ENCODE results near the gene HPCA. TPM values are rescaled to one million over a fixed set of nuclear protein-coding genes. Genes with fewer than 3 reads are reported as not detected.

The HPCA gene
- total RNA-seq, 1 donor from 2014 or later, result 1.0 TPM

- Mint-ChIP-seq H3K27me3 (peaks cover 48% of the 10 kb centered on the region), H3K4me3 (peak overlapping the region; percentile 32), H3K4me1 (ENCODE audit: unreplicated experiment) (peaks cover 14% of the 10 kb centered on the region), H3K9me3 (no peaks in the 10 kb centered on the region), H3K27ac (peak overlapping the region; percentile 62), H3K36me3 (no peaks in the 10 kb centered on the region)
- TF ChIP-seq CTCF (conservative IDR thresholded peaks at IDR 0.05), result no peak
- DNase-seq (ENCODE audit: extremely low spot score, unreplicated experiment), result no peak
These were observed 10.2 kb downstream of the HPCA start for GRCh38 chr1:32896451-32896850.

- no peak for TF ChIP-seq CTCF (conservative IDR thresholded peaks at IDR 0.05)
- peak overlapping the region; percentile 5 for H3K27ac Mint-ChIP-seq
These were observed 11.1 kb downstream of the HPCA start for GRCh38 chr1:32897082-32898049.

GRCh38 chr1:32898056-32898455 lies 11.8 kb downstream of the HPCA start:
- Mint-ChIP-seq H3K36me3 (no peaks in the 10 kb centered on the region), H3K4me1 (ENCODE audit: unreplicated experiment) (peaks cover 9% of the 10 kb centered on the region), H3K27ac (no peak overlapping the region), H3K9me3 (no peaks in the 10 kb centered on the region), H3K27me3 (peaks cover 55% of the 10 kb centered on the region), H3K4me3 (no peak overlapping the region)
- no peak for DNase-seq (ENCODE audit: extremely low spot score, unreplicated experiment)
- TF ChIP-seq CTCF (conservative IDR thresholded peaks at IDR 0.05), result no peak

More at GRCh38 chr1:32897082-32898049, 11.1 kb downstream of the HPCA start:
- H3K4me1 Mint-ChIP-seq (ENCODE audit: unreplicated experiment), result peaks cover 12% of the 10 kb centered on the region
- no peaks in the 10 kb centered on the region for H3K9me3 Mint-ChIP-seq
- DNase-seq (ENCODE audit: extremely low spot score, unreplicated experiment), result no peak
- peaks cover 52% of the 10 kb centered on the region for H3K27me3 Mint-ChIP-seq
- H3K4me3 Mint-ChIP-seq, result no peak overlapping the region
- H3K36me3 Mint-ChIP-seq, result no peaks in the 10 kb centered on the region

- no peaks in the 10 kb centered on the region for H3K36me3 Mint-ChIP-seq
- peaks cover 61% of the 10 kb centered on the region for H3K27me3 Mint-ChIP-seq
- H3K4me3 Mint-ChIP-seq, result peak overlapping the region; percentile 28
- DNase-seq (ENCODE audit: extremely low spot score, unreplicated experiment), result no peak
- no peak for TF ChIP-seq CTCF (conservative IDR thresholded peaks at IDR 0.05)
- H3K27ac Mint-ChIP-seq, result no peak overlapping the region
- no peaks in the 10 kb centered on the region for H3K9me3 Mint-ChIP-seq
- peaks cover 9% of the 10 kb centered on the region for H3K4me1 Mint-ChIP-seq (ENCODE audit: unreplicated experiment)
These were observed 12.7 kb downstream of the HPCA start for GRCh38 chr1:32898958-32899357.

GRCh38 chr1:32899586-32900296 lies 13.4 kb downstream of the HPCA start:
- Mint-ChIP-seq H3K9me3 (no peaks in the 10 kb centered on the region), H3K27ac (no peak overlapping the region), H3K36me3 (no peaks in the 10 kb centered on the region), H3K27me3 (peaks cover 64% of the 10 kb centered on the region), H3K4me3 (peak overlapping the region; percentile 88), H3K4me1 (ENCODE audit: unreplicated experiment) (peaks cover 9% of the 10 kb centered on the region)
- no peak for DNase-seq (ENCODE audit: extremely low spot score, unreplicated experiment)
- TF ChIP-seq CTCF (conservative IDR thresholded peaks at IDR 0.05), result no peak

All from type B pancreatic cell (in vitro differentiated cells).